Trophoblast cell (in vitro differentiated cells and primary cell): ENCODE data around the gene SYCP3.

Experiments used
- DNase-seq, 2 donors: peaks; one replicate each; pipeline ENCODE4 v3.0.0-alpha.2; 2016
- H2AFZ ChIP-seq: 2 replicates; pipeline ENCODE4 v1.6.1; 2013; ENCODE audit warnings: low read length, moderate library complexity, mild to moderate bottlenecking; ENCODE audit not compliant: insufficient read depth, poor library complexity
- H2AK5ac ChIP-seq: 2 replicates; pipeline ENCODE4 v1.6.1; 2013; ENCODE audit warnings: mild to moderate bottlenecking, low read length
- H2BK120ac ChIP-seq: 2 replicates; pipeline ENCODE4 v1.6.1; 2013; ENCODE audit warnings: low read length, mild to moderate bottlenecking, moderate library complexity; ENCODE audit not compliant: insufficient read depth, poor library complexity
- H2BK12ac ChIP-seq: 2 replicates; pipeline ENCODE4 v1.6.1; 2013; ENCODE audit warnings: mild to moderate bottlenecking, low read length, moderate library complexity
- H2BK5ac ChIP-seq: 2 replicates; pipeline ENCODE4 v1.6.1; 2013; ENCODE audit warnings: low read length, low read depth, moderate library complexity, mild to moderate bottlenecking; ENCODE audit not compliant: poor library complexity
- H3K14ac ChIP-seq: 2 replicates; pipeline ENCODE4 v1.6.1; 2013; ENCODE audit warnings: mild to moderate bottlenecking, low read length
- H3K18ac ChIP-seq: 2 replicates; pipeline ENCODE4 v1.6.1; 2013; ENCODE audit warnings: mild to moderate bottlenecking, low read length
- H3K23ac ChIP-seq: 2 replicates; pipeline ENCODE4 v1.6.1; 2013; ENCODE audit warnings: low read length
- H3K27ac ChIP-seq: 2 replicates; pipeline ENCODE4 v1.5.1; 2013; ENCODE audit warnings: low read depth, mild to moderate bottlenecking, inconsistent platforms, low read length, moderate library complexity
- H3K27me3 ChIP-seq: 2 replicates; pipeline ENCODE4 v1.6.1; 2013; ENCODE audit warnings: inconsistent platforms, mild to moderate bottlenecking, low read length, moderate library complexity; ENCODE audit not compliant: insufficient read depth
- H3K36me3 ChIP-seq, 2 experiments: 1 replicate in 1 of 2; 2 replicates in 1 of 2; pipeline ENCODE4 v1.6.1; 2013; ENCODE audit warnings: low read length in 2 of 2, mild to moderate bottlenecking in 2 of 2, moderate library complexity in 1 of 2; ENCODE audit not compliant: insufficient read depth in 2 of 2, control insufficient read depth in 1 of 2
- H3K4ac ChIP-seq: 2 replicates; pipeline ENCODE4 v1.6.1; 2013; ENCODE audit warnings: low read depth, mild to moderate bottlenecking, low read length, moderate library complexity
- H3K4me1 ChIP-seq, 2 experiments: 1 replicate in 1 of 2; 2 replicates in 1 of 2; pipeline ENCODE4 v1.6.1; 2013; ENCODE audit warnings: low read length in 2 of 2, mild to moderate bottlenecking in 2 of 2, moderate library complexity in 1 of 2; ENCODE audit not compliant: insufficient read depth in 2 of 2, control insufficient read depth in 1 of 2
- H3K4me2 ChIP-seq: 2 replicates; pipeline ENCODE4 v1.6.1; 2013; ENCODE audit warnings: inconsistent platforms, mild to moderate bottlenecking, low read length, moderate library complexity
- H3K4me3 ChIP-seq: 2 replicates; pipeline ENCODE4 v1.5.1; 2013; ENCODE audit warnings: mild to moderate bottlenecking, low read depth, low read length, inconsistent platforms
- H3K79me1 ChIP-seq: one replicate; pipeline ENCODE4 v1.6.1; 2013; ENCODE audit warnings: low read length
- H3K79me2 ChIP-seq: 2 replicates; pipeline ENCODE4 v1.6.1; 2013; ENCODE audit warnings: low read length, mild to moderate bottlenecking; ENCODE audit not compliant: control insufficient read depth, insufficient read depth, poor library complexity
- H3K9ac ChIP-seq: 2 replicates; pipeline ENCODE4 v1.6.1; 2013; ENCODE audit warnings: mild to moderate bottlenecking, low read length
- H3K9me3 ChIP-seq: 2 replicates; pipeline ENCODE4 v1.6.1; 2013; ENCODE audit warnings: low read depth, mild to moderate bottlenecking, control low read depth, inconsistent platforms, low read length; ENCODE audit not compliant: insufficient read depth
- H4K12ac ChIP-seq: 2 replicates; pipeline ENCODE4 v1.6.1; 2013; ENCODE audit warnings: low read depth, mild to moderate bottlenecking, low read length, moderate library complexity
- H4K8ac ChIP-seq: 2 replicates; pipeline ENCODE4 v1.6.1; 2013; ENCODE audit warnings: low read depth, mild to moderate bottlenecking, low read length, moderate library complexity
- H4K91ac ChIP-seq: one replicate; pipeline ENCODE4 v1.6.1; 2013; ENCODE audit warnings: low read depth, mild to moderate bottlenecking, low read length, moderate library complexity
- WGBS: extraction: QIAGEN DNeasy Blood & Tissue Kit; methylation state at CpG from one replicate; pipeline ENCODE4 v1.1.7; 2013; ENCODE audit warnings: missing lambda C conversion rate; ENCODE audit not compliant: insufficient read length, insufficient coverage; ENCODE audit errors: extremely low coverage; 5-methylcytosine and 5-hydroxymethylcytosine counted together

Gene SYCP3

DNA sequence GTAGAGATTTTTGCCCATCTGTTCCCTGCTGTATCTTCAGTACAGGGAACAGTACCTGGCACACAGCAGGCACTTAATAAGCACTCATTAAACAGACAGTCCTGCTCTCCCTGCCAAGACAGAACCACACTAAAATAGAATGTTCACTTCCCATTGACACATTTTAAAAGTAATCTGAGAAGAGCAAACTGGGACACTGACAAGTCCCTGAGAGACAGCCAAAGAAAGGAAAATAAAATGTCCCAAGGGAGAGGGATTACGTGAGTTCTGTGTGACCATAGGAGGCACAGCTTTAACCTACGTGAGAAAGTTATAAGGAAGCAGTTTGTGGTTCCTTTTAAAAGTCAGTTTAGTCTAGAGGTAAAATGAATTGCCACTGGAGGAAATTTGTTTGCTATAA, 43.9 kb upstream of the SYCP3 start:
- no peak overlapping the region for H3K14ac ChIP-seq
- no peak overlapping the region for H2AK5ac ChIP-seq
- H3K4me2 ChIP-seq: no peak overlapping the region
- no peak overlapping the region for H4K8ac ChIP-seq
- no peak overlapping the region for H3K27ac ChIP-seq
- no peak overlapping the region for H3K9ac ChIP-seq
- H2BK12ac ChIP-seq: no peak overlapping the region
- H2BK5ac ChIP-seq: no peak overlapping the region
- H2AFZ ChIP-seq: no peak overlapping the region
- no peak overlapping the region for H3K4me3 ChIP-seq
- no peak overlapping the region for H3K23ac ChIP-seq
- H4K12ac ChIP-seq: no peak overlapping the region
- no peak overlapping the region for H4K91ac ChIP-seq
- no peak for DNase-seq
- H3K4ac ChIP-seq: no peak overlapping the region
- peaks cover 0 to 3% of the 10 kb centered on the region in 2 experiments for H3K36me3 ChIP-seq
- H3K79me1 ChIP-seq: no peaks in the 10 kb centered on the region
- no peak overlapping the region for H2BK120ac ChIP-seq
- no CpG with 5 or more reads among the region's 2 CpGs for WGBS
- no peaks in the 10 kb centered on the region for H3K27me3 ChIP-seq
- H3K18ac ChIP-seq: no peak overlapping the region
- no peaks in the 10 kb centered on the region for H3K4me1 ChIP-seq
- no peaks in the 10 kb centered on the region for H3K79me2 ChIP-seq
- no peaks in the 10 kb centered on the region for H3K9me3 ChIP-seq

DNA sequence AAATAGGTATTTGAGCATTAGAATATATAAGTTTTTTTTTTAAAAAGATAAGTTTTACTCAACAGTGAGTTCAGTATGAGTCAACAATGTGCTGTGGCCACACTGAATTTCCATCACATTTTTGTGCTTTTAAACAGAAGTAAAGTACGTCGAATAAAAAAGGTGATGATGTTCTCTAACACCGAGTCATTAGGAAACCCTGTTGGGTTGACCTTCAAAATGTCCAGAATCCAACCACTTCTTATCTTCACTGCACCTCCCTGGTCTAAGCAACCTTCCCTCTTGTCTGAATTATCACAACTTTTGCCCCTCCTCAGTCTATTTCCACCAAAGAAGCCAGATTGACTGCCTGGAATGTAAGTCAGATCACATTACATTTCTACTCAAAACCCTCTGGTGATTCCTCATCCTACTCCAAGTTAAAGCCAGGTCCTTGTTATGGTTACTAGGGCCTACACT, 43.0 kb upstream of the SYCP3 start:
- Histone ChIP-seq H3K79me2 (no peaks in the 10 kb centered on the region), H3K4me1 (no peaks in the 10 kb centered on the region), H4K8ac (no peak overlapping the region), H4K91ac (no peak overlapping the region), H3K23ac (no peak overlapping the region), H4K12ac (no peak overlapping the region), H3K79me1 (no peaks in the 10 kb centered on the region), H2AFZ (no peak overlapping the region), H3K27me3 (no peaks in the 10 kb centered on the region), H2AK5ac (no peak overlapping the region), H3K4ac (no peak overlapping the region), H3K27ac (no peak overlapping the region), H3K36me3 (peaks cover 0 to 3% of the 10 kb centered on the region in 2 experiments), H2BK5ac (no peak overlapping the region), H3K9me3 (no peaks in the 10 kb centered on the region), H3K4me3 (no peak overlapping the region), H2BK120ac (no peak overlapping the region), H3K18ac (no peak overlapping the region), H3K9ac (no peak overlapping the region), H3K14ac (no peak overlapping the region), H2BK12ac (no peak overlapping the region), H3K4me2 (no peak overlapping the region)
- WGBS: no CpG with 5 or more reads among the region's 3 CpGs
- DNase-seq: peak in 1 of 2 donors; percentile 18

DNA sequence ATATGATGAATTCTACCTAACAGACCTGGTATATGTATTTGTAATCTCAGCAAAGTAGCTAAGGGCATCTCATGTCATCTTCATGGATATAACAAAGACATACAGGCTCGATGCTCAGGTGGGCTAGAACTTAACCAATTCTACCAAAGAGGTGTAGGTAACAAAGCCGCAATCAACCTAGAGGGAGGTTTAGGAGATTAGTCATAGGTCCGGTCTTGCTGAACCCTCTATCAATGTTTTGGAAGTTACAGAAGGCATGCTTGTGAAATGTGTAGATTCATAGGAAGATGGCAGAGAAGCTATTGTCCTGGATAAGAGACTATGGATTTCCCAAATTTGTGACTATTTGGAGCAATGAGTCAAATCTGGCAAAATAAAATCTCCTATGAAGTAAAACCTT, 42.6 kb upstream of the SYCP3 start:
- no peak overlapping the region for H3K18ac ChIP-seq
- H3K23ac ChIP-seq: no peak overlapping the region
- no peaks in the 10 kb centered on the region for H3K79me2 ChIP-seq
- H2BK12ac ChIP-seq: no peak overlapping the region
- DNase-seq: peak in 1 of 2 donors; percentile 50
- no peak overlapping the region for H4K8ac ChIP-seq
- no peak overlapping the region for H2BK120ac ChIP-seq
- no peaks in the 10 kb centered on the region for H3K9me3 ChIP-seq
- H3K4ac ChIP-seq: no peak overlapping the region
- H3K4me1 ChIP-seq: no peaks in the 10 kb centered on the region
- no peaks in the 10 kb centered on the region for H3K27me3 ChIP-seq
- H4K91ac ChIP-seq: no peak overlapping the region
- no peak overlapping the region for H3K4me3 ChIP-seq
- no peak overlapping the region for H3K27ac ChIP-seq
- H3K9ac ChIP-seq: no peak overlapping the region
- peaks cover 0 to 3% of the 10 kb centered on the region in 2 experiments for H3K36me3 ChIP-seq
- no peak overlapping the region for H3K4me2 ChIP-seq
- H3K14ac ChIP-seq: no peak overlapping the region
- H2AFZ ChIP-seq: no peak overlapping the region
- H4K12ac ChIP-seq: no peak overlapping the region
- no peaks in the 10 kb centered on the region for H3K79me1 ChIP-seq
- H2BK5ac ChIP-seq: no peak overlapping the region
- no CpG with 5 or more reads among the region's 3 CpGs for WGBS
- no peak overlapping the region for H2AK5ac ChIP-seq

DNA sequence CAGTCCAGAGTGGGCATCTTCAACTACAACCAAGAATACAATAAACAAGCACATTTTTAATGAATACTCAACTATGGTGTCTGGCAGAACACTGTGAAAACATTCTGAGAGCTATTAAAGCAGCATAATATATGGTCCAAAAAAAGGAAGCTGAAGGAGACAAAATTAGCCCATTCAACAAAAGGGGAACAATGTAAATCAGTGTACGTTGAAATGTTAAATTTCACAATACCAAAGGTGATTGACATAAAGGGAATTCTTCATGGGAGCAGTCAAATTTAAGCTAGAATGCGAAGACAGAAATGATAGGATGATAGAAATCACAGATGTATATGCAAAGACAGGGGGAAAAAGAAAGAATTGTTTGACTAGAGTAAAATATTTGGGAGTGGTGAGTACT, 41.3 kb upstream of the SYCP3 start:
- H3K27me3 ChIP-seq: no peaks in the 10 kb centered on the region
- no peak overlapping the region for H4K12ac ChIP-seq

More for the DNA sequence above, 41.3 kb upstream of the SYCP3 start:
- H3K18ac ChIP-seq: no peak overlapping the region
- H3K79me2 ChIP-seq: no peaks in the 10 kb centered on the region
- H2BK5ac ChIP-seq: no peak overlapping the region
- no peak overlapping the region for H3K4ac ChIP-seq
- H3K4me2 ChIP-seq: no peak overlapping the region
- no peak overlapping the region for H2AFZ ChIP-seq
- no peaks in the 10 kb centered on the region for H3K79me1 ChIP-seq
- no peak overlapping the region for H2AK5ac ChIP-seq
- no peaks in the 10 kb centered on the region for H3K4me1 ChIP-seq
- H2BK120ac ChIP-seq: no peak overlapping the region
- H2BK12ac ChIP-seq: no peak overlapping the region
- no peak overlapping the region for H3K27ac ChIP-seq
- H3K14ac ChIP-seq: no peak overlapping the region
- no peaks in the 10 kb centered on the region for H3K9me3 ChIP-seq
- no peak overlapping the region for H3K4me3 ChIP-seq
- H3K36me3 ChIP-seq: peaks cover 0 to 3% of the 10 kb centered on the region in 2 experiments
- no peak overlapping the region for H4K8ac ChIP-seq
- DNase-seq: no peak
- no CpG with 5 or more reads among the region's 2 CpGs for WGBS
- no peak overlapping the region for H4K91ac ChIP-seq
- H3K9ac ChIP-seq: no peak overlapping the region
- no peak overlapping the region for H3K23ac ChIP-seq
